Ishikawa (cell line): ENCODE results near the gene RYR2.

Source experiments
- CEBPB ChIP-seq: IDR thresholded peaks from 2 replicates; pipeline ENCODE4 v1.6.1; 2012
- CREB1 ChIP-seq: IDR thresholded peaks from 2 replicates; pipeline ENCODE4 v1.6.1; 2012; ENCODE audit warnings: low read depth
- EGR1 ChIP-seq: IDR thresholded peaks from 2 replicates; pipeline ENCODE4 v1.6.1; 2012
- EP300 ChIP-seq: IDR thresholded peaks from 2 replicates; pipeline ENCODE4 v1.6.1; 2012; ENCODE audit warnings: borderline replicate concordance
- FOXM1 ChIP-seq: IDR thresholded peaks from 2 replicates; pipeline ENCODE4 v1.6.1; 2012; ENCODE audit warnings: low read depth, borderline replicate concordance
- MAX ChIP-seq: IDR thresholded peaks from 2 replicates; pipeline ENCODE4 v1.6.1; 2012
- NFIC ChIP-seq: IDR thresholded peaks from 2 replicates; pipeline ENCODE4 v1.6.1; 2012
- RAD21 ChIP-seq: IDR thresholded peaks from 2 replicates; pipeline ENCODE4 v1.6.1; 2012; ENCODE audit warnings: low read depth
- REST ChIP-seq: IDR thresholded peaks from 2 replicates; pipeline ENCODE4 v1.6.1; 2012; ENCODE audit warnings: low read depth, mild to moderate bottlenecking
- TAF1 ChIP-seq: IDR thresholded peaks from 2 replicates; pipeline ENCODE4 v1.6.1; 2012; ENCODE audit warnings: low read depth, mild to moderate bottlenecking
- TCF12 ChIP-seq: IDR thresholded peaks from 2 replicates; pipeline ENCODE4 v1.6.1; 2012; ENCODE audit warnings: low read depth
- TEAD4 ChIP-seq: IDR thresholded peaks from 2 replicates; pipeline ENCODE4 v1.6.1; 2012
- USF1 ChIP-seq: IDR thresholded peaks from 2 replicates; pipeline ENCODE4 v1.6.1; 2012
- YY1 ChIP-seq: IDR thresholded peaks from 2 replicates; pipeline ENCODE4 v1.6.1; 2012; ENCODE audit warnings: low read depth
- ZBTB7A ChIP-seq: IDR thresholded peaks from 2 replicates; pipeline ENCODE4 v1.6.1; 2012; ENCODE audit warnings: low read depth

RYR2 gene

GRCh38 chr1:237553078-237553477 is 511.1 kb downstream of the RYR2 start:
- TF ChIP-seq RAD21 (no peak), ZBTB7A (no peak), FOXM1 (no peak), YY1 (no peak), MAX (no peak), EP300 (no peak), TEAD4 (no peak), CEBPB (no peak)

- no peak for TF ChIP-seq TCF12
- TF ChIP-seq FOXM1: no peak
- TF ChIP-seq YY1: no peak
- no peak for TF ChIP-seq EP300
- no peak for TF ChIP-seq ZBTB7A
- no peak for TF ChIP-seq MAX
- TF ChIP-seq RAD21: no peak
- no peak for TF ChIP-seq TAF1
- TF ChIP-seq USF1: no peak
- TF ChIP-seq TEAD4: no peak
- no peak for TF ChIP-seq EGR1
- TF ChIP-seq NFIC: no peak
- no peak for TF ChIP-seq CEBPB
- no peak for TF ChIP-seq CREB1
- no peak for TF ChIP-seq REST
Observed at GRCh38 chr1:237556911-237557310, 514.9 kb downstream of the RYR2 start.

- no peak for TF ChIP-seq YY1
- TF ChIP-seq RAD21: peak; percentile 53
- TF ChIP-seq MAX: no peak
- no peak for TF ChIP-seq CEBPB
Observed at GRCh38 chr1:237562242-237562823, 520.3 kb downstream of the RYR2 start.

- TF ChIP-seq CREB1 (no peak), EGR1 (no peak), YY1 (no peak), CEBPB (no peak), TEAD4 (no peak), USF1 (no peak), ZBTB7A (no peak), REST (no peak), TAF1 (no peak), EP300 (no peak), NFIC (no peak), FOXM1 (no peak), MAX (no peak), TCF12 (no peak), RAD21 (no peak)
Observed at GRCh38 chr1:237565236-237565635, 523.3 kb downstream of the RYR2 start.

- TF ChIP-seq CEBPB: no peak
- no peak for TF ChIP-seq USF1
- no peak for TF ChIP-seq NFIC
- no peak for TF ChIP-seq FOXM1
Observed at GRCh38 chr1:237566581-237566980, 524.6 kb downstream of the RYR2 start.

GRCh38 chr1:237568955-237569354 is 527.0 kb downstream of the RYR2 start:
- TF ChIP-seq TEAD4 (no peak), CREB1 (no peak), EGR1 (no peak), YY1 (no peak), MAX (no peak), EP300 (no peak), TAF1 (no peak), RAD21 (no peak), ZBTB7A (no peak), CEBPB (no peak), USF1 (no peak)
